ENCODE results near the gene ALDH3B2.
"Not testable (repeated sequence)": the region's sequence is repeated elsewhere in the genome, so short reads cannot be mapped to it uniquely, and the experiment has no call there.

Gene ALDH3B2

GRCh38 chr11:67663532-67664212, 10.8 kb downstream of the ALDH3B2 start:
- DNase-seq = no peak
- Histone ChIP-seq H3K36me3 (replicated peaks) (no peaks in the 10 kb centered on the region), H3K27ac (no peak overlapping the region), H3K4me3 (ENCODE audit: low read depth, low read length) (no peak overlapping the region), H3K27me3 (replicated peaks) (no peaks in the 10 kb centered on the region)
- TF ChIP-seq CTCF (IDR thresholded peaks at IDR 0.05; ENCODE audit: low read depth, low read length, missing control alignments) = no peak
- in situ Hi-C loops (cut with HindIII; ENCODE audit: low pct_ligation_motif_present, low sequenced_read_pairs) = no loop called here

GRCh38 chr11:67662835-67663531, 11.4 kb downstream of the ALDH3B2 start:
- H3K36me3 ChIP-seq (replicated peaks) = no peaks in the 10 kb centered on the region
- H3K27me3 ChIP-seq (replicated peaks) = no peaks in the 10 kb centered on the region
- in situ Hi-C loops (cut with HindIII; ENCODE audit: low pct_ligation_motif_present, low sequenced_read_pairs) = no loop called here
- no peak for TF ChIP-seq CTCF (IDR thresholded peaks at IDR 0.05; ENCODE audit: low read depth, low read length, missing control alignments)
- H3K4me3 ChIP-seq (ENCODE audit: low read depth, low read length) = no peak overlapping the region
- no peak overlapping the region for H3K27ac ChIP-seq
- no peak for DNase-seq

GRCh38 chr11:67662142-67662834, 12.1 kb downstream of the ALDH3B2 start:
- no peak overlapping the region for H3K27ac ChIP-seq
- no peaks in the 10 kb centered on the region for H3K27me3 ChIP-seq (replicated peaks)
- in situ Hi-C loops (cut with HindIII; ENCODE audit: low pct_ligation_motif_present, low sequenced_read_pairs) = no loop called here
- no peak for DNase-seq
- H3K36me3 ChIP-seq (replicated peaks) = no peaks in the 10 kb centered on the region
- TF ChIP-seq CTCF (IDR thresholded peaks at IDR 0.05; ENCODE audit: low read depth, low read length, missing control alignments) = no peak
- no peak overlapping the region for H3K4me3 ChIP-seq (ENCODE audit: low read depth, low read length)

GRCh38 chr11:67660752-67661151, 13.7 kb downstream of the ALDH3B2 start:
- in situ Hi-C loops (cut with HindIII; ENCODE audit: low pct_ligation_motif_present, low sequenced_read_pairs); DNase-seq; H3K36me3 ChIP-seq (replicated peaks): not testable (repeated sequence)

GRCh38 chr11:67659651-67660165, 14.7 kb downstream of the ALDH3B2 start:
- in situ Hi-C loops (cut with HindIII; ENCODE audit: low pct_ligation_motif_present, low sequenced_read_pairs); H3K36me3 ChIP-seq (replicated peaks); H3K4me3 ChIP-seq (ENCODE audit: low read depth, low read length); DNase-seq; H3K27ac ChIP-seq; H3K27me3 ChIP-seq (replicated peaks): not testable (repeated sequence)

More at GRCh38 chr11:67660752-67661151, 13.7 kb downstream of the ALDH3B2 start:
- H3K27me3 ChIP-seq (replicated peaks); H3K27ac ChIP-seq; H3K4me3 ChIP-seq (ENCODE audit: low read depth, low read length): not testable (repeated sequence)

- no peak for DNase-seq
- in situ Hi-C loops (cut with HindIII; ENCODE audit: low pct_ligation_motif_present, low sequenced_read_pairs) = no loop called here
- H3K27ac ChIP-seq = no peak overlapping the region
- no peak overlapping the region for H3K4me3 ChIP-seq (ENCODE audit: low read depth, low read length)
- H3K36me3 ChIP-seq (replicated peaks) = no peaks in the 10 kb centered on the region
- no peaks in the 10 kb centered on the region for H3K27me3 ChIP-seq (replicated peaks)
- TF ChIP-seq CTCF (IDR thresholded peaks at IDR 0.05; ENCODE audit: low read depth, low read length, missing control alignments) = no peak
Observed at GRCh38 chr11:67657300-67657699, 17.1 kb downstream of the ALDH3B2 start.
